ENCODE results near the gene ALAD.
A peak's percentile ranks its signal among the peaks of the same experiment; 100 is the strongest.

The ALAD gene

DNA sequence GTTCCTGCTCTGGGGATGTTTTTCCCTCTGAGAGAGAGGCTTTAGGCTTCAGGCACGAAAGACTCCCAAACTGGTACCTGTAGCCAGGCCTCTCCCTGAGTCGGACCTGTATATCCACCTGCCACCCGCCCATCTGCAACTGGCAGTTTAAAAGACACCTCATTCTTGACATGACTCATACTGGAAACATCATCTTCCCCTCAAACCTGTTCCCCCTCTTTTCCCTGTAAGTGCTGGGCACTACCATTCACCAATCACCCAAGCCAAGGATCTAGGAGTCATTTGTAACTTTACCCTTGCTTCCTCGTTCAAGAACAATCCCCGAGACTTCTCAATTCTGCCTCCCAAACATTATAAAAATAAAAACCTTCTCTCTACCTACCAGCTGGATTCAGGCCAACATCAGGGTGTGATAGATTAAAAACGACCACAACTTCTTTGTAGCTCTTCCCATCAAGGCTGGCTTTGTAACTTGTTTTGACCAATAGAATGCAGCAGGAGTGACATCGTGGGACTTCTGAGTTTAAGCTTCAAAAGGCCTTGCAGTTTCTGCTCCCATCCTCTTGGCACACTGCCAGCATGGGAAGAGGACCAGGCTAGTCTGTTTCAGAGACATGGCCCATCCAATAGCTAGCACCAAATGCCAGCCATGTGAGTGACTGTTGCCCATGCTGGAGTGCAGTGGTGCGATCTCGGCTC is 59.2 kb downstream of the ALAD start:
- Histone ChIP-seq H3K27ac (no peak overlapping the region), H3K27me3 (ENCODE audit: insufficient read depth, low read depth, severe bottlenecking) (no peaks in the 10 kb centered on the region), H3K4me3 (ENCODE audit: low read depth, low read length) (no peak overlapping the region), H3K9me3 (ENCODE audit: severe bottlenecking) (peaks cover 2% of the 10 kb centered on the region), H3K36me3 (no peaks in the 10 kb centered on the region)
- DNase-seq, result no peak
- TF ChIP-seq, protein P1, sequence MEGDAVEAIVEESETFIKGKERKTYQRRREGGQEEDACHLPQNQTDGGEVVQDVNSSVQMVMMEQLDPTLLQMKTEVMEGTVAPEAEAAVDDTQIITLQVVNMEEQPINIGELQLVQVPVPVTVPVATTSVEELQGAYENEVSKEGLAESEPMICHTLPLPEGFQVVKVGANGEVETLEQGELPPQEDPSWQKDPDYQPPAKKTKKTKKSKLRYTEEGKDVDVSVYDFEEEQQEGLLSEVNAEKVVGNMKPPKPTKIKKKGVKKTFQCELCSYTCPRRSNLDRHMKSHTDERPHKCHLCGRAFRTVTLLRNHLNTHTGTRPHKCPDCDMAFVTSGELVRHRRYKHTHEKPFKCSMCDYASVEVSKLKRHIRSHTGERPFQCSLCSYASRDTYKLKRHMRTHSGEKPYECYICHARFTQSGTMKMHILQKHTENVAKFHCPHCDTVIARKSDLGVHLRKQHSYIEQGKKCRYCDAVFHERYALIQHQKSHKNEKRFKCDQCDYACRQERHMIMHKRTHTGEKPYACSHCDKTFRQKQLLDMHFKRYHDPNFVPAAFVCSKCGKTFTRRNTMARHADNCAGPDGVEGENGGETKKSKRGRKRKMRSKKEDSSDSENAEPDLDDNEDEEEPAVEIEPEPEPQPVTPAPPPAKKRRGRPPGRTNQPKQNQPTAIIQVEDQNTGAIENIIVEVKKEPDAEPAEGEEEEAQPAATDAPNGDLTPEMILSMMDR (IDR thresholded peaks at IDR 0.05; ENCODE audit: low read depth, low read length), result no peak

DNA sequence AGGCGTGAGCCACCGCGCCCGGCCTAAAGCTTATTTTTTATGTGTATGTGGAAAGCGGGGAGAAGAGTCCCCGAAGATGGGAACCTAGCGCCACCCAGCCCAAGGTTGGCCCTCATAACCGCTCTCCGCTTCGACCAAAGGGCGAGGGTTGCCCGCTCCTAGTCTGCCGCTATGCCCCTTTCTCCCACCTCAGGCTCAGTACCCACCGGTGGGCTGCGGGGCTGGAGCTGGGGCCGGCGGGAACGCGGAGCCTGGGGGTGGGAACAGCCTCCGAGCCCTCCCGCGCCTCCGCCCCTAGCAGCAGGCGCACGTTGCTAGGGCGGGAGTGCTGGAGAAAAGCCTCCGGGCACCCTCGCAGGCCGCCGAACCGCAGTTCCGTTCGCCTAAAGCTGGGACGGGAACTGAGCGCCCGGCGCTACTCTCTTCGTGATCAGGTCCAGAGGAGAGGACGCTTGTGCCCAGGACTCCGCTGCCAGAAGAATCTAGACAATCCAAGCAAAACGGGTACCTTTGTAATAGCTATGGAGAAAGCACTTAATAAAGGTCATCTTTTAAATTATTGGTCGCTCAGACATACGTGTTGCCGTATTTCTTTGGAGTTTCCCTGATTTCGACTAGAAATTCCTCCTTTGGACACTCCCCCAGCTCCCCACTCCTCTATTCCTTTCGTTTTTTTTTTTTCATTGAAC is 60.9 kb downstream of the ALAD start, which contains the start of gene WDR31:
TSS of gene WDR31 (minus strand) at position 265 of the 689 bp plus-strand sequence. CDS start 8,253 bp downstream, outside the sequence.
- DNase-seq, result peak; percentile 93
- Histone ChIP-seq H3K9me3 (ENCODE audit: severe bottlenecking) (peaks cover 2% of the 10 kb centered on the region), H3K36me3 (no peaks in the 10 kb centered on the region), H3K27ac (peak within 1 kb of the TSS; percentile 83), H3K4me3 (ENCODE audit: low read depth, low read length) (peak within 1 kb of the TSS; percentile 86), H3K27me3 (ENCODE audit: insufficient read depth, low read depth, severe bottlenecking) (no peaks in the 10 kb centered on the region)
- TF ChIP-seq, protein P1 (IDR thresholded peaks at IDR 0.05; ENCODE audit: low read depth, low read length), result no peak

DNA sequence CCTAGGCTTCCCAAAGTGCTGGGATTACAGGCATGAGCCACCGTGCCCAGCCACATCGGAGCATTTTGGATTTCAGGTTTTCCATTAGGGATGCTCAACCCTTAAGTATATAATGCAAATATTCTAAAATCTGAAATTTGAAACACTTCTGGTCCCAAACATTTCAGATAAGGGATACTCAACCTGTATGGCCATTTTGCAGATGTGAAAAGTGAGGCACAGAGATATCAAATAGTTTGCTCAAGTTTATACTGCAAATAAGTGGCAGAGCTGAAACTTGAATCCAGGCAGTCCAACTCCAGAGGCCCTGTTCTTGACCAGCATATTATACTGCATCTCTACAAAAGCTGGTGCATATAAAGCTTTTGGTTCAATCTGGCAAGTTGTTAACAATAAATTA is 63.4 kb downstream of the ALAD start:
- H3K9me3 ChIP-seq (ENCODE audit: severe bottlenecking), result no peaks in the 10 kb centered on the region
- H3K27me3 ChIP-seq (ENCODE audit: insufficient read depth, low read depth, severe bottlenecking), result no peaks in the 10 kb centered on the region
- no peak overlapping the region for H3K27ac ChIP-seq
- no peak overlapping the region for H3K4me3 ChIP-seq (ENCODE audit: low read depth, low read length)
- TF ChIP-seq, protein P1 (IDR thresholded peaks at IDR 0.05; ENCODE audit: low read depth, low read length), result no peak
- DNase-seq, result no peak
- H3K36me3 ChIP-seq, result no peaks in the 10 kb centered on the region
